Measurements from ENCODE around the gene MOSMO.

DNA sequence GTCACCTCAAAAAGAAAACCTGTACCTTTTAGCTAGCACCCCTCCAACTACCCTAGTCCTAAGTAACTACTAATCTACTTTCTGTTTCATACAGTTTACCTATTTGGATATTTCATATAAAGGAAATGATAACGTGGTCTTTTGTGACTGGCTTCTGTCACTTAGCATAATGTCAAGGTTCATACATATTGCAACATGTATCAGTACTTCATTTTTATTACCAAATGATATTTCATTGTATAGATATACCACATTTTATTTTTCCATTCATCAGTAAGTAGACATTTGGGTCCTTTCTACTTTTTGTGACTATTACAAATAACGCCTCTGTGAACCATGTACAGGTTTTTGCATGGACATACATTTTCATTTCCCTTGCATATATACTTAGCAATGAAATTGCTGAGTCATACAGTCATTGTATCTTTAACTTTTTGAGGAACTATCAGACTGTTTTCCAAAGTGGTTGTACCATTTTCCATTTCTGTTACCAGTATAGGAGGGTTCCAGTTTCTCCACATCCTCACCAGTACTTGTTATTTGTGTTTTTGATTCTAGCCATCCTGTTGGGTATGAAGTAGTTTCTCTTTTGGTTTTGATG, 23.7 kb downstream of the MOSMO start:
- TF ChIP-seq POLR2AphosphoS5 (IDR thresholded peaks at IDR 0.05; ENCODE audit: insufficient read depth in 1 of 2, low read depth in 1 of 2) = no peak
- TF ChIP-seq, protein P1, sequence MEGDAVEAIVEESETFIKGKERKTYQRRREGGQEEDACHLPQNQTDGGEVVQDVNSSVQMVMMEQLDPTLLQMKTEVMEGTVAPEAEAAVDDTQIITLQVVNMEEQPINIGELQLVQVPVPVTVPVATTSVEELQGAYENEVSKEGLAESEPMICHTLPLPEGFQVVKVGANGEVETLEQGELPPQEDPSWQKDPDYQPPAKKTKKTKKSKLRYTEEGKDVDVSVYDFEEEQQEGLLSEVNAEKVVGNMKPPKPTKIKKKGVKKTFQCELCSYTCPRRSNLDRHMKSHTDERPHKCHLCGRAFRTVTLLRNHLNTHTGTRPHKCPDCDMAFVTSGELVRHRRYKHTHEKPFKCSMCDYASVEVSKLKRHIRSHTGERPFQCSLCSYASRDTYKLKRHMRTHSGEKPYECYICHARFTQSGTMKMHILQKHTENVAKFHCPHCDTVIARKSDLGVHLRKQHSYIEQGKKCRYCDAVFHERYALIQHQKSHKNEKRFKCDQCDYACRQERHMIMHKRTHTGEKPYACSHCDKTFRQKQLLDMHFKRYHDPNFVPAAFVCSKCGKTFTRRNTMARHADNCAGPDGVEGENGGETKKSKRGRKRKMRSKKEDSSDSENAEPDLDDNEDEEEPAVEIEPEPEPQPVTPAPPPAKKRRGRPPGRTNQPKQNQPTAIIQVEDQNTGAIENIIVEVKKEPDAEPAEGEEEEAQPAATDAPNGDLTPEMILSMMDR (IDR thresholded peaks at IDR 0.05) = no peak
- TF ChIP-seq POLR2A (IDR thresholded peaks at IDR 0.05) = no peak

All from vagina (tissue), 2 donors.